ENCODE measurements around the gene NOL3.

NOL3 gene

GRCh38 chr16:67190448-67191399 lies 20.4 kb downstream of the NOL3 start:
- DNase-seq = no peak

GRCh38 chr16:67191411-67191994 lies 21.2 kb downstream of the NOL3 start:
- DNase-seq = no peak

GRCh38 chr16:67191995-67192681 lies 21.8 kb downstream of the NOL3 start, which contains the start of gene E2F4:
Gene E2F4, plus strand, starts transcription at chr16:67192155. Its CDS starts 73 bp downstream, at chr16:67192228.
- peak; percentile 74 for DNase-seq

GRCh38 chr16:67192781-67193361 lies 22.5 kb downstream of the NOL3 start:
- no peak for DNase-seq

GRCh38 chr16:67193536-67193935 lies 23.2 kb downstream of the NOL3 start:
- no peak for DNase-seq

- no peak for DNase-seq
Measured at GRCh38 chr16:67194260-67194659, 23.9 kb downstream of the NOL3 start.

- DNase-seq = no peak
Measured at GRCh38 chr16:67195676-67196075, 25.3 kb downstream of the NOL3 start.

- DNase-seq = no peak
Measured at GRCh38 chr16:67196881-67197280, 26.5 kb downstream of the NOL3 start.

- no peak for DNase-seq
Measured at GRCh38 chr16:67197704-67198103, 27.4 kb downstream of the NOL3 start.

- DNase-seq = no peak
Measured at GRCh38 chr16:67198238-67198734, 27.9 kb downstream of the NOL3 start.

GRCh38 chr16:67199011-67199807 lies 28.9 kb downstream of the NOL3 start, which contains the start of gene ELMO3:
Gene ELMO3, plus strand, starts transcription at chr16:67199131. Its CDS starts 196 bp downstream, at chr16:67199327.
- DNase-seq = no peak

- DNase-seq = no peak
Measured at GRCh38 chr16:67199808-67200198, 29.5 kb downstream of the NOL3 start.

GRCh38 chr16:67200491-67200890 lies 30.2 kb downstream of the NOL3 start:
- no peak for DNase-seq

- DNase-seq = no peak
Measured at GRCh38 chr16:67201411-67202345, 31.3 kb downstream of the NOL3 start.

GRCh38 chr16:67202426-67202825 lies 32.1 kb downstream of the NOL3 start:
- no peak for DNase-seq

GRCh38 chr16:67202956-67203493 lies 32.7 kb downstream of the NOL3 start:
- no peak for DNase-seq

- DNase-seq = no peak
Measured at GRCh38 chr16:67204076-67204475, 33.7 kb downstream of the NOL3 start.

- no peak for DNase-seq
Measured at GRCh38 chr16:67206129-67206837, 35.9 kb downstream of the NOL3 start.

GRCh38 chr16:67206838-67207248 lies 36.5 kb downstream of the NOL3 start:
- DNase-seq = no peak
